GM12865 (cell line): Measurements from ENCODE around the gene NPTX2.

Experiments
- DNase-seq: peaks from one replicate; pipeline ENCODE4 v3.0.0; 2010; ENCODE audit warnings: low read depth
- H3K4me3 ChIP-seq: 2 replicates; pipeline ENCODE4 v1.5.1; 2011; ENCODE audit warnings: mild to moderate bottlenecking, low read depth, low read length, control low read depth
- CTCF ChIP-seq: IDR thresholded peaks from 2 replicates; pipeline ENCODE4 v1.5.1; 2011; ENCODE audit warnings: low read length, control low read depth, low read depth, inconsistent platforms; ENCODE audit not compliant: insufficient read depth; ENCODE audit errors: missing control alignments

NPTX2 gene

GRCh38 chr7:98618786-98619185 is 1.7 kb downstream of the NPTX2 start:
- TF ChIP-seq CTCF: no peak
- no peak overlapping the region for H3K4me3 ChIP-seq
- no peak for DNase-seq

DNA sequence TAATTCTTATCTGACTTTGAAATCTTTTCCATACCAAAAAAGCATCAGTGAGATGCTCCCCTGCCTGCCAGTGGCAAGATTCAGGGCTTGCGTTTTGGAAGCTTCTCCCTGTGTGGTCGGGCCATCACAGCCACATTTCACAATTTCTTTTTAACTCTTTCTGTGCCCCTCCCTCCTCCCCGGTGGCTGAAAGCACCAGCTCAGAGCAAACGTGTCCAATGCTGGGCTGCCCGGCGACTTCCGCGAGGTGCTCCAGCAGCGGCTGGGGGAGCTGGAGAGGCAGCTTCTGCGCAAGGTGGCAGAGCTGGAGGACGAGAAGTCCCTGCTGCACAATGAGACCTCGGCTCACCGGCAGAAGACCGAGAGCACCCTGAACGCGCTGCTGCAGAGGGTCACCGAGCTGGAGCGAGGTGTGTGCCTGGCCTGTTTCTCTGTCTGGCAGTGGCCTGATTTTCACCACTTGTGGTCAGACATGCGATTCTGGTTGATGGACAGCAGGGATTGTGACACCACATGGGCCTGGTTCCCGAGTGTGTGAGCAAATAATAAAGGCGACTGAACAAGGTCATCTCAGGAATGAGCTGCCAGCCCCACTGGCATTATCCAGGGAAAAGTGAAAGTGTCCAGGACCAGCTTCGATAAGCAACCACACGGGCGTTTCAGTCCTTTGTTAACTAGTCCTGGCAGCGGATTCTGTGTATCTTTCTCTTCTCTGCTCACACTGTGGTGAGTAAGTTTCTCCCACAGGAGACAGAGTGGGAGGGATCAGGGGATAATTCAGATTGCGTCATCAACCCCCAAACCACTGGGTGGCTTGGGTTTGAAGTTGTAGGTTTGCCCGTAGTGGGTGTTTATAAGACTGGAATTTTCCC is 2.6 kb downstream of the NPTX2 start:
- DNase-seq: no peak
- no peak for TF ChIP-seq CTCF
- H3K4me3 ChIP-seq: no peak overlapping the region

GRCh38 chr7:98621573-98622482 is 4.7 kb downstream of the NPTX2 start:
- no peak overlapping the region for H3K4me3 ChIP-seq
- no peak for TF ChIP-seq CTCF
- DNase-seq: no peak

DNA sequence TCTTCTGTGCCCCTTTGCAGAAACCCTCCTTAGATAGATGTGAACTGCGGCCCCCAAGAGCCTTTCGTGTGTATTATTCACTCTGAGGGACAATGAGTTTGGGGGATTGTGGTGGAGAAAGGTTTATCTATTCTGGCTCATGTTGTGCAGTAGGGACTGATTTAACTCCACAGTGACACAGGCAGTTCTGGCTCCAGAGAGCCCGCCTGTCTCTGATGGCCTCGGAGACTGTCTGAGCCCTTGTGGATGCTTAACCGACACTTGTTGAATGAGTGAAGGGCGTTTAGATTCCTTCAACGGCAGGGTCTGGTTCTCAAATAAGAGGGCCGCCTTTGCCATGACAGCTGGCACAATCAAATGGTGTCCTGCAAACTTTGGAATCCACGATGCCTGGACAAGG is 5.8 kb downstream of the NPTX2 start:
- H3K4me3 ChIP-seq: no peak overlapping the region
- no peak for DNase-seq
- no peak for TF ChIP-seq CTCF

DNA sequence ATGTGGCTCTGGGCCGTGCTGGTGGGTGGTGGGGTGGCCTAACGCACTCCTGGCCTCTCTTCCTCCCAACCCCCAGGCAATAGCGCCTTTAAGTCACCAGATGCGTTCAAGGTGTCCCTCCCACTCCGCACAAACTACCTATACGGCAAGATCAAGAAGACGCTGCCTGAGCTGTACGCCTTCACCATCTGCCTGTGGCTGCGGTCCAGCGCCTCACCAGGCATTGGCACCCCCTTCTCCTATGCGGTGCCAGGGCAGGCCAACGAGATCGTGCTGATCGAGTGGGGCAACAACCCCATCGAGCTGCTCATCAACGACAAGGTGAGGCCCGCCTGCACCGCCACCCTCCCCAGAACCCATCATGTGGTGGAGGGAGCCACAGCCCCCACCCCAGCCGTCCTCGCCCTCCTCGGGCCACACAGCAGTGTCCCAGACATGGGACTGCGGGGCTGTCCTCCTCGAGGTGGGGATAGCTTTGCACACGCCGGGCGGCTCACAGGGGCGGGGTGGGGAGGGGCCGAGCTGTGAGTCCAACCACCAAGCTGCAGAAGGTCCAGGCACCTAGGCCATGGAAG is 7.8 kb downstream of the NPTX2 start:
- no peak for TF ChIP-seq CTCF
- no peak overlapping the region for H3K4me3 ChIP-seq
- DNase-seq: no peak

- DNase-seq: no peak
- TF ChIP-seq CTCF: no peak
- no peak overlapping the region for H3K4me3 ChIP-seq
These were observed 9.7 kb downstream of the NPTX2 start for GRCh38 chr7:98626460-98627412.
